Mesendoderm (in vitro differentiated cells): ENCODE results near the gene BCKDK.
A peak's percentile ranks its signal among the peaks of the same experiment; 100 is the strongest.

Experiments
- DNase-seq: peaks from one replicate; pipeline ENCODE4 v3.0.0; 2013
- H2AK5ac ChIP-seq: 2 replicates; pipeline ENCODE4 v1.6.1; 2013; ENCODE audit warnings: low read length, inconsistent platforms
- H2BK120ac ChIP-seq: 2 replicates; pipeline ENCODE4 v1.6.1; 2013; ENCODE audit warnings: low read depth, mild to moderate bottlenecking, low read length, moderate library complexity, mixed read lengths
- H2BK15ac ChIP-seq: replicated peaks from 2 replicates; pipeline ENCODE4 v1.6.1; 2013; ENCODE audit warnings: low read depth, mild to moderate bottlenecking, moderate library complexity
- H2BK5ac ChIP-seq: 2 replicates; pipeline ENCODE4 v1.6.1; 2013; ENCODE audit warnings: low read length, inconsistent platforms
- H3K18ac ChIP-seq: 2 replicates; pipeline ENCODE4 v1.6.1; 2013; ENCODE audit warnings: mild to moderate bottlenecking, low read length, mixed read lengths
- H3K23ac ChIP-seq: one replicate; pipeline ENCODE4 v1.6.1; 2013; ENCODE audit warnings: low read length
- H3K27ac ChIP-seq: 2 replicates; pipeline ENCODE4 v1.5.1; 2013; ENCODE audit warnings: low read depth, mild to moderate bottlenecking, inconsistent platforms, low read length, moderate library complexity
- H3K27me3 ChIP-seq: 2 replicates; pipeline ENCODE4 v1.6.1; 2013; ENCODE audit warnings: low read length, control low read depth, mild to moderate bottlenecking, inconsistent platforms; ENCODE audit not compliant: insufficient read depth, poor library complexity
- H3K36me3 ChIP-seq: 2 replicates; pipeline ENCODE4 v1.6.1; 2013; ENCODE audit warnings: low read length, inconsistent platforms; ENCODE audit not compliant: control insufficient read depth, insufficient read depth
- H3K4ac ChIP-seq: one replicate; pipeline ENCODE4 v1.6.1; 2013; ENCODE audit warnings: low read depth, mild to moderate bottlenecking, low read length, moderate library complexity
- H3K4me1 ChIP-seq: 2 replicates; pipeline ENCODE4 v1.6.1; 2013; ENCODE audit warnings: low read depth, low read length, inconsistent platforms; ENCODE audit not compliant: control insufficient read depth
- H3K4me2 ChIP-seq: 2 replicates; pipeline ENCODE4 v1.6.1; 2013; ENCODE audit warnings: low read length
- H3K4me3 ChIP-seq: 2 replicates; pipeline ENCODE4 v1.5.1; 2013; ENCODE audit warnings: mild to moderate bottlenecking, low read length
- H3K56ac ChIP-seq: one replicate; pipeline ENCODE4 v1.6.1; 2013; ENCODE audit warnings: low read length
- H3K79me1 ChIP-seq: 2 replicates; pipeline ENCODE4 v1.6.1; 2013; ENCODE audit warnings: low read length, inconsistent platforms
- H3K79me2 ChIP-seq: 2 replicates; pipeline ENCODE4 v1.6.1; 2013; ENCODE audit warnings: mild to moderate bottlenecking, low read length; ENCODE audit not compliant: control insufficient read depth, insufficient read depth
- H3K9ac ChIP-seq: 2 replicates; pipeline ENCODE4 v1.6.1; 2013; ENCODE audit warnings: low read length, inconsistent platforms
- H4K5ac ChIP-seq: one replicate; pipeline ENCODE4 v1.6.1; 2013; ENCODE audit warnings: low read length
- H4K8ac ChIP-seq: one replicate; pipeline ENCODE4 v1.6.1; 2013; ENCODE audit warnings: low read depth, mild to moderate bottlenecking, control low read depth, low read length, moderate library complexity
- WGBS: extraction: QIAGEN DNeasy Blood & Tissue Kit; methylation state at CpG from one replicate; pipeline ENCODE4 v1.1.7; 2013; ENCODE audit warnings: low lambda C conversion rate, missing lambda C conversion rate; ENCODE audit not compliant: insufficient coverage; ENCODE audit errors: extremely low coverage; 5-methylcytosine and 5-hydroxymethylcytosine counted together

Gene BCKDK

DNA sequence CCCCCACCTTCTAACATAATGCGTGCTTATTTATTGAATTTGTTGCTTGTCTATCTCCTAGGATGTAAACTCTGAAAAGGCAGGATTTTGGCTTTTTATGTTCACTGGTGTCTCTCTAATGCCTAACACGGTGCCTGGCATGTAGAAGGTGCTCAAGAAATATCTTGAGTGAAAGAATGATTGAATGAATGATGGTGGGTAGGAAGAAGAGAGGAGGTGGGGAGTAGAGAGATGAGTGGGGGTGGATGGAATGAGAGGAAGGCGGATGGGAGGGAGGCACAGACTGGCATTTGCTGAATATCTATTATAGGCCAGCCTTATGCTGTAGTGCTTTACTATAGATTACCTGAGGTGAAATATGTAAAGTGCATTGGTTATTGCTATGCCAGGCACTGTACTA lies 39.4 kb downstream of the BCKDK start:
- Histone ChIP-seq H3K36me3 (no peaks in the 10 kb centered on the region), H3K4me2 (peak overlapping the region; percentile 88), H3K18ac (no peak overlapping the region), H2BK15ac (no peak overlapping the region), H2AK5ac (no peak overlapping the region), H2BK5ac (no peak overlapping the region), H3K79me1 (no peaks in the 10 kb centered on the region), H3K4me3 (no peak overlapping the region), H3K27me3 (peaks cover 3% of the 10 kb centered on the region), H3K56ac (no peak overlapping the region), H3K23ac (no peak overlapping the region), H3K4me1 (no peaks in the 10 kb centered on the region), H3K27ac (no peak overlapping the region), H4K5ac (no peak overlapping the region), H2BK120ac (no peak overlapping the region), H3K9ac (peak overlapping the region; percentile 56), H4K8ac (no peak overlapping the region), H3K4ac (no peak overlapping the region), H3K79me2 (no peaks in the 10 kb centered on the region)
- DNase-seq: no peak
- WGBS: no CpG with 5 or more reads among the region's 3 CpGs

GRCh38 chr16:31148281-31148728 lies 40.1 kb downstream of the BCKDK start:
- Histone ChIP-seq H3K9ac (peak overlapping the region; percentile 61), H3K27ac (no peak overlapping the region), H4K5ac (no peak overlapping the region), H2AK5ac (no peak overlapping the region), H3K4ac (no peak overlapping the region), H3K23ac (no peak overlapping the region), H3K36me3 (no peaks in the 10 kb centered on the region), H3K4me2 (peak overlapping the region; percentile 88), H3K79me1 (no peaks in the 10 kb centered on the region), H3K18ac (no peak overlapping the region), H3K27me3 (peaks cover 3% of the 10 kb centered on the region), H2BK5ac (no peak overlapping the region), H4K8ac (no peak overlapping the region), H2BK15ac (no peak overlapping the region), H3K4me1 (no peaks in the 10 kb centered on the region), H3K56ac (peak overlapping the region; percentile 88), H2BK120ac (no peak overlapping the region), H3K79me2 (no peaks in the 10 kb centered on the region), H3K4me3 (peak overlapping the region; percentile 25)
- WGBS: no CpG with 5 or more reads among the region's 40 CpGs
- DNase-seq: no peak

GRCh38 chr16:31148896-31149295 lies 40.7 kb downstream of the BCKDK start:
- H2AK5ac ChIP-seq: no peak overlapping the region
- no peaks in the 10 kb centered on the region for H3K79me2 ChIP-seq
- no peak overlapping the region for H2BK5ac ChIP-seq
- H3K4me2 ChIP-seq: no peak overlapping the region
- H3K56ac ChIP-seq: no peak overlapping the region
- no peak for DNase-seq
- H3K4me3 ChIP-seq: no peak overlapping the region
- no peak overlapping the region for H3K23ac ChIP-seq
- H2BK15ac ChIP-seq: no peak overlapping the region
- no CpG with 5 or more reads among the region's 25 CpGs for WGBS
- H3K27ac ChIP-seq: no peak overlapping the region
- no peak overlapping the region for H3K4ac ChIP-seq
- peaks cover 3% of the 10 kb centered on the region for H3K27me3 ChIP-seq
- no peaks in the 10 kb centered on the region for H3K4me1 ChIP-seq
- H4K5ac ChIP-seq: no peak overlapping the region
- no peak overlapping the region for H3K18ac ChIP-seq
- H3K36me3 ChIP-seq: no peaks in the 10 kb centered on the region
- H4K8ac ChIP-seq: no peak overlapping the region
- no peak overlapping the region for H2BK120ac ChIP-seq
- H3K79me1 ChIP-seq: no peaks in the 10 kb centered on the region
- H3K9ac ChIP-seq: no peak overlapping the region

DNA sequence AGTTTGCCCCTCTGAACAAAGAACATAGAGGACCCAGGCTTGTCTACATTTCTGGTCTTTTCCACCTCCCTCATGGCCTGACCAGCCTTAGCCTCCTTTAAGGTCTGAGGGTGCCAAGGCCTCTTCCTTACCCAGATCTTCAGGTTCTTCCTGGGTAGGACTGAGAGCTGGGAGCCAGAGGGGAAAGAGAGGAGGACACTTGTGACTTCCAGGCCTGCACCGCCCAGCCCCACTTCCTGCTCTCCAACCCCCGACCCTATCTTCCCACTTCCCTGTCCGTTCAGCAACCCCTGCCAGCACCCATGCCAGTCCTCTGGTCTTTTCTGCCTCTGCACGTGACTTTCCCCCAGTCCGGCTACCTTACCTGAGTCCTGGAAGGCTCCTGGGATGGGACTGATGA lies 41.1 kb downstream of the BCKDK start:
- Histone ChIP-seq H3K23ac (peak overlapping the region; percentile 3), H3K4me1 (no peaks in the 10 kb centered on the region), H3K18ac (no peak overlapping the region), H4K8ac (no peak overlapping the region), H3K4me2 (no peak overlapping the region), H3K4me3 (no peak overlapping the region), H3K27ac (no peak overlapping the region), H3K36me3 (no peaks in the 10 kb centered on the region), H3K27me3 (peaks cover 3% of the 10 kb centered on the region), H2BK15ac (no peak overlapping the region), H2AK5ac (no peak overlapping the region), H3K79me2 (no peaks in the 10 kb centered on the region), H2BK5ac (no peak overlapping the region), H4K5ac (no peak overlapping the region), H3K4ac (no peak overlapping the region), H3K9ac (no peak overlapping the region), H3K79me1 (no peaks in the 10 kb centered on the region), H3K56ac (peak overlapping the region; percentile 49), H2BK120ac (no peak overlapping the region)
- DNase-seq: no peak
- WGBS: no CpG with 5 or more reads among the region's 5 CpGs

- Histone ChIP-seq H3K36me3 (no peaks in the 10 kb centered on the region), H3K23ac (peak within 1 kb of the TSS; percentile 3), H3K4me1 (no peaks in the 10 kb centered on the region), H3K79me2 (no peaks in the 10 kb centered on the region), H2AK5ac (no peak within 1 kb of the TSS), H3K27ac (no peak within 1 kb of the TSS), H2BK120ac (no peak within 1 kb of the TSS), H3K4me2 (no peak within 1 kb of the TSS), H3K4me3 (no peak within 1 kb of the TSS), H3K18ac (no peak within 1 kb of the TSS), H4K5ac (no peak within 1 kb of the TSS), H3K79me1 (no peaks in the 10 kb centered on the region), H3K4ac (no peak within 1 kb of the TSS), H3K9ac (no peak within 1 kb of the TSS), H2BK5ac (no peak within 1 kb of the TSS), H2BK15ac (no peak within 1 kb of the TSS), H3K27me3 (peaks cover 3% of the 10 kb centered on the region), H3K56ac (peak within 1 kb of the TSS; percentile 49), H4K8ac (no peak within 1 kb of the TSS)
- DNase-seq: no peak
- no CpG with 5 or more reads among the region's 11 CpGs for WGBS
Observed at GRCh38 chr16:31149894-31150890, 42.0 kb downstream of the BCKDK start, which contains the start of gene PRSS36. Gene PRSS36, minus strand, starts transcription at chr16:31150066. Its CDS starts 31 bp downstream, at chr16:31150035.
